Esophagus squamous epithelium (tissue), 5 donors: Measurements from ENCODE around the gene MTF1. TPM values are rescaled to one million over a fixed set of nuclear protein-coding genes. Genes with fewer than 3 reads are reported as not detected.

Source experiments
- DNase-seq: peaks from one replicate; lab custom pipeline; 2025; lab: John Stamatoyannopoulos, UW
- H3K27ac ChIP-seq, 4 donors: fragments of 200-600 bp; sonication (generic); one replicate each; pipeline ENCODE4 v1.5.1; 2016 to 2019; ENCODE audit warnings: mild to moderate bottlenecking in 1 of 4
- H3K27me3 ChIP-seq, 4 donors: fragments of 200-600 bp; sonication (generic); 1 replicate in 3 of 4; 2 replicates in 1 of 4; pipeline versions ENCODE4 v1.5.1 to v1.6.0; 2017 to 2021; ENCODE audit warnings: antibody characterized with exemption in 1 of 4
- H3K36me3 ChIP-seq, 3 donors: fragments of 200-600 bp; sonication (generic); one replicate each; pipeline ENCODE4 v1.5.1; 2016 to 2019
- H3K4me1 ChIP-seq, 3 donors: fragments of 200-600 bp; sonication (generic); one replicate each; pipeline ENCODE4 v1.5.1; 2017 to 2019
- H3K4me3 ChIP-seq, 4 donors: fragments of 200-600 bp; sonication (generic); 1 replicate in 3 of 4; 2 replicates in 1 of 4; pipeline ENCODE4 v1.5.1; 2016 to 2019; ENCODE audit warnings: mild to moderate bottlenecking in 2 of 4, moderate library complexity in 1 of 4
- H3K9me3 ChIP-seq, 3 donors: fragments of 200-600 bp; sonication (generic); one replicate each; pipeline ENCODE4 v1.5.1; 2016 to 2019
- CTCF ChIP-seq, 6 experiments: fragments of 450-650 bp in 4 of 6; fragments of 200-600 bp in 2 of 6; sonication (generic) in 2 of 6; IDR thresholded peaks; one replicate each; pipeline ENCODE4 v1.5.1; 2016 to 2019; ENCODE audit warnings: antibody characterized with exemption in 6 of 6, mild to moderate bottlenecking in 4 of 6, moderate library complexity in 4 of 6
- POLR2A ChIP-seq, 4 donors: fragments of 450-650 bp; IDR thresholded peaks; one replicate each; pipeline ENCODE4 v1.6.1; 2017; ENCODE audit warnings: antibody characterized with exemption in 4 of 4, mild to moderate bottlenecking in 4 of 4, moderate library complexity in 3 of 4
- WGBS, 2 donors: methylation state at CpG; one replicate each; pipeline ENCODE4 v1.1.5; 2018; 5-methylcytosine and 5-hydroxymethylcytosine counted together
- intact Hi-C: fragments of 100-400 bp; cut with DNase I; formaldehyde crosslinking; loops from one replicate; pipeline ENCODE4 v1.15.0; 2022
- total RNA-seq, 4 donors: library from RNA; depleted of rRNA; stranded (reverse); fragments of >200 nt; gene quantifications; one replicate each; pipeline ENCODE4 v1.1.0, GENCODE V29; 2016
- donor health status: DM: yes; HTN: yes; CAD: no.

MTF1 gene
- total RNA-seq, 4 donors from 2014 or later = 6.3 to 13.4 (median 9.9) TPM

- Histone ChIP-seq H3K4me3 (no peak overlapping the region), H3K9me3 (no peaks in the 10 kb centered on the region), H3K27ac (no peak overlapping the region), H3K36me3 (peaks cover 14 to 97% (median 36%) of the 10 kb centered on the region in 3 donors), H3K27me3 (no peaks in the 10 kb centered on the region), H3K4me1 (peaks cover 0 to 5% (median 0%) of the 10 kb centered on the region in 3 donors)
- no peak for DNase-seq
- intact Hi-C loops = no loop called here
- no peak for TF ChIP-seq POLR2A (IDR thresholded peaks at IDR 0.05)
- TF ChIP-seq CTCF (IDR thresholded peaks at IDR 0.05) = no peak
- WGBS, 2 donors = 71 to 91% methylated on average over 2 to 3 of the region's 6 CpGs
Observed at GRCh38 chr1:37878071-37878470, 18.7 kb upstream of the MTF1 start.

GRCh38 chr1:37875833-37876232 lies 16.4 kb upstream of the MTF1 start:
- Histone ChIP-seq H3K4me1 (peaks cover 0 to 11% (median 0%) of the 10 kb centered on the region in 3 donors), H3K27ac (no peak overlapping the region), H3K36me3 (peaks cover 8 to 96% (median 29%) of the 10 kb centered on the region in 3 donors), H3K9me3 (no peaks in the 10 kb centered on the region), H3K27me3 (no peaks in the 10 kb centered on the region), H3K4me3 (no peak overlapping the region)
- DNase-seq = no peak
- intact Hi-C loops = no loop called here
- no peak for TF ChIP-seq POLR2A (IDR thresholded peaks at IDR 0.05)
- peak in 2 of 6 experiments; percentile 10 to 33 for TF ChIP-seq CTCF (IDR thresholded peaks at IDR 0.05)
- WGBS, 2 donors = 87 to 100% methylated on average over 1 of the region's 1 CpG

- intact Hi-C loops = no loop called here
Observed at GRCh38 chr1:37872692-37873091, 13.3 kb upstream of the MTF1 start.

GRCh38 chr1:37868466-37868865 lies 9.1 kb upstream of the MTF1 start:
- DNase-seq = no peak
- intact Hi-C loops = no loop called here
- WGBS, 2 donors = 57 to 66% methylated on average over 2 of the region's 2 CpGs
- H3K4me3 ChIP-seq = no peak overlapping the region
- H3K4me1 ChIP-seq = peaks cover 0 to 40% (median 0%) of the 10 kb centered on the region in 3 donors
- no peak overlapping the region for H3K27ac ChIP-seq
- H3K9me3 ChIP-seq = no peaks in the 10 kb centered on the region
- H3K36me3 ChIP-seq = peaks cover 0 to 97% (median 11%) of the 10 kb centered on the region in 3 donors
- TF ChIP-seq CTCF (IDR thresholded peaks at IDR 0.05) = no peak
- no peak for TF ChIP-seq POLR2A (IDR thresholded peaks at IDR 0.05)
- no peaks in the 10 kb centered on the region for H3K27me3 ChIP-seq

More at GRCh38 chr1:37872692-37873091, 13.3 kb upstream of the MTF1 start:
- no peak for TF ChIP-seq POLR2A (IDR thresholded peaks at IDR 0.05)
- TF ChIP-seq CTCF (IDR thresholded peaks at IDR 0.05) = no peak
- Histone ChIP-seq H3K27me3 (no peaks in the 10 kb centered on the region), H3K4me1 (peaks cover 0 to 11% (median 0%) of the 10 kb centered on the region in 3 donors), H3K9me3 (no peaks in the 10 kb centered on the region), H3K4me3 (no peak overlapping the region), H3K36me3 (peaks cover 6 to 96% (median 26%) of the 10 kb centered on the region in 3 donors), H3K27ac (peak overlapping the region in 3 of 4 donors; percentile 59 to 81 (median 80))
- WGBS, 2 donors = 100% methylated on average over 1 of the region's 1 CpG
- no peak for DNase-seq

GRCh38 chr1:37867784-37868183 lies 8.4 kb upstream of the MTF1 start:
- TF ChIP-seq CTCF (IDR thresholded peaks at IDR 0.05) = no peak
- TF ChIP-seq POLR2A (IDR thresholded peaks at IDR 0.05) = no peak
- no peaks in the 10 kb centered on the region for H3K9me3 ChIP-seq

More at GRCh38 chr1:37867784-37868183, 8.4 kb upstream of the MTF1 start:
- DNase-seq = no peak
- intact Hi-C loops = no loop called here
- WGBS, 2 donors = 100% methylated on average over 3 of the region's 6 CpGs; no CpG with 5 or more reads in 1 of the 2 donors
- peak overlapping the region in 2 of 4 donors; percentile 5 to 95 for H3K27ac ChIP-seq
- H3K27me3 ChIP-seq = no peaks in the 10 kb centered on the region
- H3K4me3 ChIP-seq = no peak overlapping the region
- H3K36me3 ChIP-seq = peaks cover 0 to 97% (median 6%) of the 10 kb centered on the region in 3 donors
- peaks cover 0 to 36% (median 0%) of the 10 kb centered on the region in 3 donors for H3K4me1 ChIP-seq
